ENCODE results near the gene PON1.

The PON1 gene

DNA sequence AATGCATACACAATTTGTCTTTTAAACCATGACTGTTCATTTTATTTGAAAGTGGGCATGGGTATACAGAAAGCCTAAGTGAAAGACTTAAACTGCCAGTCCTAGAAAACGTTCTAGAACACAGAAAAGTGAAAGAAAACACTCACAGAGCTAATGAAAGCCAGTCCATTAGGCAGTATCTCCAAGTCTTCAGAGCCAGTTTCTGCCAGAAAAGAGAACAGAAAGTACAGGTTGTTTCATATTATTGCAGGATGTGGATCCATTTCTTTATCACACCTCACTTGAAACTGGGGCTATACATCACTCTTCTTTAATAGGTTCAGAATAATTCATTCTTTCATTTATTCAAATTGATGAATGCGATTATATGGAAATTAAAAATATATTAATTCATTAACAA lies 7.7 kb downstream of the PON1 start:
- no peak for DNase-seq

GRCh38 chr7:95312561-95312960 lies 11.8 kb downstream of the PON1 start:
- DNase-seq: no peak

GRCh38 chr7:95311389-95311788 lies 12.9 kb downstream of the PON1 start:
- no peak for DNase-seq

DNA sequence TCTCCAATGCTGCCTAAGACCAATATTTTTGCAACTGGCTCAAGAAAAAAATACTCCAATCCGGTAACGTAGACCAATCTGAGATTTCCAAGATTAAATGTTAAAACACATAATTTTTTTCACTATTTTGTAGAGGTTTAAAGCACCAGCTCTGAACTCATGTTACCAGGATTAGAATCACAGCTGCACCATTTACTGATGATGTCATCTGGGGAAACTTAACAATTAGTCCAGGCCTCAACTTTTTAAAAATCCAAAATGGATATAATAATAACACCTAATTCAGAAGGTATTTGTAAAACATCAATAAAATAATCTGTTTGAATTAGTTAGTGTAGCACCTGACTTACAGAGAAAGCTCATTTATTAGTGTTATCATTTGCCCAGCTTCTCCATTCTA lies 14.4 kb downstream of the PON1 start:
- no peak for DNase-seq

GRCh38 chr7:95304990-95305389 lies 19.3 kb downstream of the PON1 start:
- DNase-seq: no peak

DNA sequence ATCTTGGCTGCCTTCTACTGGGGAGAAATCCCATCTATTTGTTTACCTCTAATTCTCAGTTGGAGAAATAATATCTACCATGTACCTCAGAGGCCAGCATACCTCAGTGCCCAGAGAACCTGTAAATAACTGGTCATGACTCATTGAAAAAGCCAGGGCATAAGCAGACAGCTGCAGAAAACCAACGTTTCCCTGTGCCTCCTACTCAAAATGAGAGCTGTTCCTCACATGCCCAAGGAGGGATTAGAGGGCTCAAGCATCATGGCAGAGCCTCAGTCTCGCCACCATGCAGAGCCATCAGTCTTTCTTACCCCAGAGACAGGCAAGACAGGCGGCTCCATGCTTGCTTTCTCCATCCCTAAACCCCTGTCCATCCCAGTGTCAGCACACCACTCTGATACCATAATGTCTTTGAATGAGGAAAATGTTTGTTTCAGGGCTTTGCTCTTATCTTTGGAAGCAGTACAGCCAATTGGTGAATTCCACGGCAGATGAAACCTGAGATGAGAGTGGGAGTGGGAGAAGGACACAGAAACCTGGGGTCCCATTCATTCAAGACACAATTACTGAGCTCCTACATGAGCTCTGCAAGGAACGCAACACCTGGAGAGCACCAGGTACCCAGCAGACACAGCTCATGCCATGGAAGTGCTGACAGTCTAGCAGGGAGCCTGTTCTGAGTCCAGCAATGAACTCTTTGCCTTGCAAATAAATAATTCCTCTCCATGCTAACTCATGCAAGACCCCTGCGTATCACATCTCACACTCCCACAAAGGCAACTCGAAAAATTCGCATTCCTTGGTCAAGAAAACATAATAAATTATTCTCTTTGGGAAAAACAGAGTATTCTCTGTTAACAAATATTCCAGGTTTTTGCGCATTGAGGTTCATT lies 21.1 kb downstream of the PON1 start:
- no peak for DNase-seq

DNA sequence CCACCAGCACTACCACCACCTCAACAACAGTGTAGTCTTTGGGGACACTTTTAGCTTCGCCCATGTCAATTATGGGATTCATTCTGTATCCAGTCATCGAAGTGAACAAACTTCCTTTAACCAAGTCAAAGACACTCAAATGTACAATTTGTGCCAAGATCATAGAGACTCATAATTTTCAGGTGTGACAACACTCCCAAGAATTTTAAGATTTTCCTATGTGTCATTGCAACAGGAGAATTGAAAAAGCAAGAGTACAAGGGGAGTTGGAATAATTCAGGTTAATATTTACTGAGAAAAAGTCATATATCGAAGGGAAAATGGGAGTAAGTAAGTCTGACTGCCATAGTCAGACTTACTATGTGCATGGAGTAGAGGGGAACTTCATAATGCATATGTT lies 26.2 kb downstream of the PON1 start:
- DNase-seq: no peak

DNA sequence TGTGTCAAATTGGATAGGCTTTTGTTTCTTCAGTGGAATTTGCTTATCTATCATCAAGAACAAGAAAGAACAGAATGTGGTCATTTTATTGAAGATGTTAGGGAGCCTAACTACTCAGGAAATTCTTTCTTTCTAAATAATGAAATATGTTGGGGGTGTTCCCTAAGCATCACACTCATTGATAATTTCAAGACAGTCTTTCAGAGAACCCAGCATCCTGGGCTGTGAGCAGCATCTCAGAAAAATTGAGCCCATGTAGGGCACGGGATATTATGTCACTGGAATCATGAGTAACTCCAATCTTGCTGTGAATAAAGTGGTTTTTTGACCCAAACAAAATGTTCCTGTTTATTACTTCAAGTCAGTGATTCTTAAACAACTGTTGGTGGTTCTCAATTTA lies 27.3 kb downstream of the PON1 start:
- no peak for DNase-seq

DNA sequence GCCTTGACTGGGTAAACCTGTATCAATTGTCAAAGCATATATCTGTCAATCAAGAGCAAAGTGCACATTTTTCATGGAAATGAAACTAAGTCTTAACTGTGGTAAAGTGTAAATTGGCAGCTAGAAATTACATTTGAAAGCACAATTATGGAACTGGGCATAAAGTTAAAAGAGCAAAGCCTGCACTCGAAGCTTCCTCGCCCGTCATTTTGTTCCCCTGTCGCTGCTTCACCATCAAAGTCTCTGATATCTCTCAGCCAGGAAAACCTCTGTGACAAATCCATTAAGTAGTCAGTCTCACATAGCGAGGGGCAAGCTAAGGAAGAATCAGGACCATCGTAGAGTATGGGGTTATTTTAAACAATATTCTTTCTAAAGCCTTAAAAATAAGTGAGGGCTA lies 27.9 kb downstream of the PON1 start:
- DNase-seq: no peak

GRCh38 chr7:95295397-95295796 lies 28.9 kb downstream of the PON1 start:
- DNase-seq: no peak

- no peak for DNase-seq
Observed at GRCh38 chr7:95290166-95290830, 34.0 kb downstream of the PON1 start.

- no peak for DNase-seq
Observed at GRCh38 chr7:95286096-95286495, 38.2 kb downstream of the PON1 start.

- DNase-seq: no peak
Observed at GRCh38 chr7:95279417-95279816, 44.9 kb downstream of the PON1 start.

- no peak for DNase-seq
Observed at GRCh38 chr7:95276114-95276513, 48.2 kb downstream of the PON1 start.

DNA sequence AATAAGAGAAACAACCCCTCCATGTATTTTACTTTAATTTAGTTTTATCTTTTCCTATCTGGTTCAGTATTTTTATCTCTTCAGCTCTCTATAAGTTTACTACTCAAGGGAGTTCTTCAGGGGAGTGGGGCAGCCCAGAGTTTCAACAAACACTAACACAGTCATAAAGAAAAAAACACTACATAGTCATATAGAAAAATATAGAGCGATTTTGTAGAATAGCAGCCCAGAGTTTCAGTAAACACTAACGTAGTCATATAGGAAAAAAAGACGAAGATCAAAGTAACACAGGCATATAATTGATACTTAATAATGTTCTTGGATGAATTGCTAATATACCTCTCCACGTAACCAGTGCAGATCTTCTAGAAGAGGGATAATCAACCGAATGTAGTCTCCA lies 54.7 kb downstream of the PON1 start:
- no peak for DNase-seq

DNA sequence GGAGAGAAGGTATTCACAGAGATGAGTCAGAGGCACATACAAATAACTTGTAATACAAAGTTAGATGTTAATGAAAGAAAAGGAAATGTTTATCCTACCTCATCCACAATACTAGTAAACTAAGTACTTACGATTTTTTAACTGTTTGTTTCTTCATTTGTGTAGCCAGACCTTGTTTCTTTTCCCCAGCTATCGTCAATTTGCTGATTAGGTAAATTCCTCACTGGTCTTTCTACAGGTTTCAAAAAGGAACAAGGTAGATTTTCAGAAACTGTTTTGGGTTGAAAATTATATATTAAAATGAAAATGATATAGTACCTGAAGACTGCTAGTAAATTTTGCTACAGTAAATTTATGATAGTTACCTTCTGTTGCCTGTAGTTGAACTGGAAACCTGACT lies 56.6 kb downstream of the PON1 start:
- no peak for DNase-seq

GRCh38 chr7:95265634-95266033 lies 58.7 kb downstream of the PON1 start:
- no peak for DNase-seq

- DNase-seq: no peak
Observed at GRCh38 chr7:95264363-95264891, 59.9 kb downstream of the PON1 start.

- no peak for DNase-seq
Observed at GRCh38 chr7:95263785-95264362, 60.5 kb downstream of the PON1 start.

- no peak for DNase-seq
Observed at GRCh38 chr7:95262875-95263274, 61.5 kb downstream of the PON1 start.

- no peak for DNase-seq
Observed at GRCh38 chr7:95261895-95262415, 62.4 kb downstream of the PON1 start.

DNA sequence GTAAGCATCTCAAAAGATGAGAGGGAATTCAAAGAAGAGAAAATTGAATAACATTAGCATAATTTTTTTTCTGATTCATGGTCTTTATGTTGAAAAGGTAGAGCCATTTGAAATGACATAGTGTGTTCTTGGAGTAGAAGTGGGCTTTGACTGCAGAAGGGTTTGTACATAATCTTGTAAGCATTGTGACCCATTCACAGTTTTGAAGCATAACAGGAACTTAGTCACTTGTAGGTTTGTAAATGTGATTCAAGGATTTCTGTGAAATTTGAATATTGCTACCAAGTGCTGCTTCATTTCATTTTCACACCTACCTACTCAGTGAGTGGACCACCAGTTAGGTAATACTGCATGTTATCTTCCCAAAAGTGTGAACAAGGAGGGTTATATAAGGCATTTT lies 68.6 kb downstream of the PON1 start:
- DNase-seq: no peak

GRCh38 chr7:95253986-95254385 lies 70.3 kb downstream of the PON1 start:
- no peak for DNase-seq

DNA sequence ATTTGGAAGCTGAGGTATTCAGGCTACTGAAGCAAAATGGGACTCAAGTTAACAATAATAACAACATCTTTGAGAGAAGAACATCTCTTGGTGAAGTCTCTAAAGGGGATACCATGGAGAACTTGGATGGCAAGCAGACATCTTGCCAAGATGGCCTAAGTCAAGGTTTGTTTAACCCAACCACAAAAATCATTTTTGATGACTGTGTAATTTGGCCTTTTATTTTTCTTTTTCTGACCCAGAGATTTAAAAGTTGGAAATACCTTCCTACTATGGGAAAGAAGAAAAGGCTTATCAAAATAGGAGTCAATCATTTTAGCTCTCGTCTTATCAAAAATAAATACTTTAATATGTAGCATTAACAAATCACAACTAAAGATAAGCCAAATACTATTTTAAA lies 72.4 kb downstream of the PON1 start:
- DNase-seq: no peak

Measured in MV-4-11 (cell line).